Neural progenitor cell (in vitro differentiated cells): Measurements from ENCODE around the gene RNF220. TPM values are rescaled to one million over a fixed set of nuclear protein-coding genes. Genes with fewer than 3 reads are reported as not detected.

ENCODE experiments used
- DNase-seq: peaks from one replicate; pipeline ENCODE4 v3.0.0-alpha.2; 2016; ENCODE audit warnings: low spot score
- H2AFZ ChIP-seq: fragments of 200-600 bp; sonication (generic); replicated peaks from 2 replicates; pipeline ENCODE4 v1.6.1; 2016; ENCODE audit warnings: antibody characterized with exemption
- H3F3A ChIP-seq: fragments of 200-600 bp; sonication (generic); 2 replicates; pipeline ENCODE4 v1.6.1; 2016; ENCODE audit warnings: antibody characterized with exemption, low read depth
- H3K27ac ChIP-seq: fragments of 200-600 bp; sonication (generic); 2 replicates; pipeline ENCODE4 v1.5.1; 2016; ENCODE audit warnings: mild to moderate bottlenecking
- H3K27me3 ChIP-seq: fragments of 200-600 bp; sonication (generic); 2 replicates; pipeline ENCODE4 v1.6.1; 2016; ENCODE audit warnings: mild to moderate bottlenecking, moderate library complexity
- H3K36me3 ChIP-seq: fragments of 200-600 bp; sonication (generic); 2 replicates; pipeline ENCODE4 v1.5.1; 2016
- H3K4me1 ChIP-seq: fragments of 200-600 bp; sonication (generic); 2 replicates; pipeline ENCODE4 v1.6.1; 2016; ENCODE audit warnings: mixed run types
- H3K4me2 ChIP-seq: fragments of 200-600 bp; sonication (generic); 2 replicates; pipeline ENCODE4 v1.6.1; 2016
- H3K4me3 ChIP-seq: fragments of 200-600 bp; sonication (generic); 2 replicates; pipeline ENCODE4 v1.5.1; 2016
- H3K79me2 ChIP-seq: fragments of 200-600 bp; sonication (generic); 2 replicates; pipeline ENCODE4 v1.6.1; 2016; ENCODE audit warnings: low read depth
- H3K9ac ChIP-seq: fragments of 200-600 bp; sonication (generic); 2 replicates; pipeline ENCODE4 v1.6.1; 2016
- H3K9me3 ChIP-seq: fragments of 200-600 bp; sonication (generic); 2 replicates; pipeline ENCODE4 v1.5.1; 2016; ENCODE audit warnings: low read depth
- H4K20me1 ChIP-seq: fragments of 200-600 bp; sonication (generic); 2 replicates; pipeline ENCODE4 v1.6.1; 2016; ENCODE audit warnings: low read depth
- H3K27ac Mint-ChIP-seq: 3 replicates; pipeline ENCODE4 v1.8.0; 2021; ENCODE audit warnings: mixed read lengths
- H3K27me3 Mint-ChIP-seq: 2 replicates; pipeline ENCODE4 v1.8.0; 2022; ENCODE audit warnings: low read depth, mild to moderate bottlenecking, inconsistent platforms, moderate library complexity, mixed read lengths; ENCODE audit not compliant: insufficient read depth
- H3K36me3 Mint-ChIP-seq: 3 replicates; pipeline ENCODE4 v1.8.0; 2021; ENCODE audit warnings: mixed read lengths
- H3K4me1 Mint-ChIP-seq: 3 replicates; pipeline ENCODE4 v1.8.0; 2021; ENCODE audit warnings: mixed read lengths
- H3K4me3 Mint-ChIP-seq: 3 replicates; pipeline ENCODE4 v1.8.0; 2021; ENCODE audit warnings: mild to moderate bottlenecking, moderate library complexity, mixed read lengths
- H3K9me3 Mint-ChIP-seq: 3 replicates; pipeline ENCODE4 v1.8.0; 2020; ENCODE audit warnings: mixed read lengths
- EZH2 ChIP-seq: fragments of 200-600 bp; sonication (generic); IDR thresholded peaks from 2 replicates; pipeline ENCODE4 v1.6.1; 2017; ENCODE audit warnings: antibody characterized with exemption, mild to moderate bottlenecking, moderate library complexity
- EZH2phosphoT487 ChIP-seq: fragments of 200-600 bp; sonication (generic); IDR thresholded peaks from 2 replicates; pipeline ENCODE4 v1.6.1; 2017; ENCODE audit warnings: antibody characterized with exemption
- total RNA-seq: library from RNA; depleted of rRNA; stranded (reverse); fragments of >200 nt; gene quantifications from 2 replicates; pipeline ENCODE4 v1.2.3, GENCODE V29; 2015; ENCODE audit warnings: low replicate concordance
- TF ChIP-seq, protein P1 (sequence below): fragments of 200-600 bp; sonication (generic); IDR thresholded peaks from 2 replicates; pipeline ENCODE4 v1.5.1; 2017; ENCODE audit warnings: antibody characterized with exemption, mild to moderate bottlenecking

RNF220 gene
- total RNA-seq, 1 donor from 2014 or later, result 93.8 TPM

DNA sequence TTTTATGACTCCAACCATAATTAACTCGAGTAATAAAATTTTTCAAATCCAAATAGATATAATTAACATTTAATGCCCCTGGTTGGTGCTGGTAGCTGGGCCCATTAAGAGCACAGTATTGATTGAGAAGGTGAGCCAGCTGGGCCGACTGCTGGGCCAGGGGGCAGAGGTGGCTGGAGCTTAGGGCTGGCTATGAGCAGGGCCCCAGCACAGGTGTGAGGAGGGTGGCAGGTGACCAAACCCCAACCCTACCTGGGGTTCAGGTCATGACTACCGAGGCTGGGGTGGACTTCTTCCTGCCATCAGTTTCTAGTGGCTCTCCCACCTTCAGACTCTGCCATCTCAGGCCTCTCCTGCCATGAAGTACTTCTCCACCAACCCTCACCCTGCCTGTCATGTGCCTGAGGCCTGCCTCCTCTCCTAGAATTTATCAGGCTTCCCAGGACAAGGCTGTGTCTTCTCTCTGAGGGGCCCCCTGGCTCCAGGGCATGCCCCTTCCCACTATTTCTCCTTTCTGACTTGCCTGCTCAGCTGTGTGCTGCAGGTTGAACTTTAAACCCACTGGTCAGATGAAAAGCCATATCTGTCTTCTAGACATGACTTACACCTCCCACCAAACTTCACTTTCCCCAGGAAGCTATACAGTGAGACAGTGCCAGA is 183.6 kb downstream of the RNF220 start:
- no peak overlapping the region for H3K4me3 Mint-ChIP-seq
- Histone ChIP-seq H4K20me1 (no peaks in the 10 kb centered on the region), H3K4me1 (no peaks in the 10 kb centered on the region), H3K9ac (no peak overlapping the region), H3K27ac (no peak overlapping the region), H3K9me3 (no peaks in the 10 kb centered on the region), H3F3A (no peaks in the 10 kb centered on the region), H3K79me2 (no peaks in the 10 kb centered on the region), H3K27me3 (peaks cover 97% of the 10 kb centered on the region), H3K36me3 (no peaks in the 10 kb centered on the region), H3K4me2 (no peak overlapping the region), H2AFZ (no peak overlapping the region), H3K4me3 (no peak overlapping the region)
- H3K36me3 Mint-ChIP-seq, result no peaks in the 10 kb centered on the region
- no peaks in the 10 kb centered on the region for H3K9me3 Mint-ChIP-seq
- H3K4me1 Mint-ChIP-seq, result no peaks in the 10 kb centered on the region
- DNase-seq, result no peak
- H3K27me3 Mint-ChIP-seq, result peaks cover 28% of the 10 kb centered on the region
- TF ChIP-seq, protein P1, sequence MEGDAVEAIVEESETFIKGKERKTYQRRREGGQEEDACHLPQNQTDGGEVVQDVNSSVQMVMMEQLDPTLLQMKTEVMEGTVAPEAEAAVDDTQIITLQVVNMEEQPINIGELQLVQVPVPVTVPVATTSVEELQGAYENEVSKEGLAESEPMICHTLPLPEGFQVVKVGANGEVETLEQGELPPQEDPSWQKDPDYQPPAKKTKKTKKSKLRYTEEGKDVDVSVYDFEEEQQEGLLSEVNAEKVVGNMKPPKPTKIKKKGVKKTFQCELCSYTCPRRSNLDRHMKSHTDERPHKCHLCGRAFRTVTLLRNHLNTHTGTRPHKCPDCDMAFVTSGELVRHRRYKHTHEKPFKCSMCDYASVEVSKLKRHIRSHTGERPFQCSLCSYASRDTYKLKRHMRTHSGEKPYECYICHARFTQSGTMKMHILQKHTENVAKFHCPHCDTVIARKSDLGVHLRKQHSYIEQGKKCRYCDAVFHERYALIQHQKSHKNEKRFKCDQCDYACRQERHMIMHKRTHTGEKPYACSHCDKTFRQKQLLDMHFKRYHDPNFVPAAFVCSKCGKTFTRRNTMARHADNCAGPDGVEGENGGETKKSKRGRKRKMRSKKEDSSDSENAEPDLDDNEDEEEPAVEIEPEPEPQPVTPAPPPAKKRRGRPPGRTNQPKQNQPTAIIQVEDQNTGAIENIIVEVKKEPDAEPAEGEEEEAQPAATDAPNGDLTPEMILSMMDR, result no peak
- no peak for TF ChIP-seq EZH2phosphoT487
- no peak overlapping the region for H3K27ac Mint-ChIP-seq

DNA sequence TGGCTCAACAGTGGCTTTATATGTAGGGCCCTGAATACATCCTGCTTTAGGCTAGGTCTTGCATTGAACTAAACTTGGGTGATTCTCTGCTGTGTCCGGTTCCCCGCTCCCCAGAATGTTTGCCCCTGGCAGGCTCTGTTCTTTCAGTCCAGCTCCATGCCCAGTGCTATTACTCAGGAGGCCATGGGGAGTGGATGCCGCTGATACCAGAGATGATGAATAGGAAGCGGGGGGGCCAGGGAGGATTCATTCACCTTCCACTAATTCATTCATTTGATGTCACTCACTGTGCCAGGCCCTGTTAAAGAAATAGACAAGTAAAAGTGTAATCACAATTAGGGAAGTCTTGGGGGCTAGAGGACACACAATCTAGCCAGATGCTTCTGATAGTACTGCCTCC is 185.4 kb downstream of the RNF220 start:
- H3F3A ChIP-seq, result no peaks in the 10 kb centered on the region
- Mint-ChIP-seq H3K36me3 (no peaks in the 10 kb centered on the region), H3K4me1 (peaks cover 8% of the 10 kb centered on the region), H3K27ac (no peak overlapping the region), H3K27me3 (peaks cover 26% of the 10 kb centered on the region), H3K9me3 (no peaks in the 10 kb centered on the region), H3K4me3 (no peak overlapping the region)
- no peaks in the 10 kb centered on the region for H3K79me2 ChIP-seq
- no peak overlapping the region for H3K4me3 ChIP-seq
- peaks cover 7% of the 10 kb centered on the region for H4K20me1 ChIP-seq
- H3K4me2 ChIP-seq, result no peak overlapping the region
- H3K9me3 ChIP-seq, result no peaks in the 10 kb centered on the region
- H2AFZ ChIP-seq, result no peak overlapping the region
- TF ChIP-seq EZH2phosphoT487 (no peak), EZH2 (no peak)
- TF ChIP-seq, protein P1, result no peak
- H3K27me3 ChIP-seq, result peaks cover 93% of the 10 kb centered on the region
- H3K4me1 ChIP-seq, result no peaks in the 10 kb centered on the region
- H3K9ac ChIP-seq, result no peak overlapping the region
- no peaks in the 10 kb centered on the region for H3K36me3 ChIP-seq
- no peak for DNase-seq
- no peak overlapping the region for H3K27ac ChIP-seq

DNA sequence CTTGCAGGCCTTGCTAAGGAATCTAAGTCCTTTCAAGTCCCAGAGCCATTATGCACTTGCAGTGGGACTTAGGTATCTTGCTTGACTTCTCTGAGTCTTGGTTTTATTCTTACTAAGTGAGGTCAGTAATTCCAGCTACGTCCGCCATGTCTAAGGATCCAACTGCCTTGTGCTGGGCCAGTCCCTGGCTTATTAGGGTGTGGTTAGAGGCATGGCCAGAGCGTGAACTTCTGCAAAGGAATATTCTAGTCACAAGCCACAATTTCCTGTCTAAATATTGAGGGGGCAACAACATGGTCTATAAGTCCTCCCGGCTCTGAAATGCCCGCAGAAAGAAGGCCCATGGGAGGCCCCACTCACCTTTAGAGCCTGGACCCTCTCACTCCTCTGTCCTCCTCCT is 186.3 kb downstream of the RNF220 start:
- Histone ChIP-seq H3K9ac (no peak overlapping the region), H4K20me1 (peaks cover 7% of the 10 kb centered on the region), H3K27me3 (peaks cover 90% of the 10 kb centered on the region), H3K79me2 (no peaks in the 10 kb centered on the region), H3F3A (no peaks in the 10 kb centered on the region), H3K9me3 (no peaks in the 10 kb centered on the region), H3K4me3 (no peak overlapping the region), H2AFZ (no peak overlapping the region), H3K36me3 (no peaks in the 10 kb centered on the region), H3K27ac (no peak overlapping the region), H3K4me1 (no peaks in the 10 kb centered on the region), H3K4me2 (no peak overlapping the region)
- DNase-seq, result no peak
- H3K4me1 Mint-ChIP-seq, result peaks cover 8% of the 10 kb centered on the region
- H3K36me3 Mint-ChIP-seq, result no peaks in the 10 kb centered on the region
- H3K27ac Mint-ChIP-seq, result no peak overlapping the region
- no peak overlapping the region for H3K4me3 Mint-ChIP-seq
- TF ChIP-seq, protein P1, result no peak
- TF ChIP-seq EZH2phosphoT487, result no peak
- no peak for TF ChIP-seq EZH2
- H3K9me3 Mint-ChIP-seq, result no peaks in the 10 kb centered on the region
- peaks cover 26% of the 10 kb centered on the region for H3K27me3 Mint-ChIP-seq
